Neural cell (in vitro differentiated cells): ENCODE measurements around the gene CFAP221. TPM values are rescaled to one million over a fixed set of nuclear protein-coding genes. Genes with fewer than 3 reads are reported as not detected.

ENCODE experiments used
- H2AFZ ChIP-seq: fragments of 200-600, 300-800 bp; sonication (generic), shearing (Covaris generic); 2 replicates; pipeline ENCODE4 v1.6.0; 2014; ENCODE audit warnings: low read depth, mild to moderate bottlenecking, antibody characterized with exemption, low read length, moderate library complexity
- H3F3A ChIP-seq: fragments of 200-600 bp; shearing (Covaris generic); 2 replicates; pipeline ENCODE4 v1.6.1; 2016; ENCODE audit warnings: mild to moderate bottlenecking, moderate library complexity, mixed read lengths, antibody characterized with exemption, low read length; ENCODE audit not compliant: insufficient read depth, poor library complexity, severe bottlenecking
- H3K27ac ChIP-seq: fragments of 200-600, 300-800 bp; sonication (generic), shearing (Covaris generic); 2 replicates; pipeline ENCODE4 v1.5.1; 2014; ENCODE audit warnings: mild to moderate bottlenecking, low read length, moderate library complexity
- H3K27me3 ChIP-seq: fragments of 300-800, 200-600 bp; sonication (generic), shearing (Covaris generic); 2 replicates; pipeline ENCODE4 v1.6.0; 2014; ENCODE audit warnings: mild to moderate bottlenecking, low read depth, low read length, moderate library complexity; ENCODE audit not compliant: insufficient read depth
- H3K36me3 ChIP-seq: fragments of 300-800, 200-600 bp; sonication (generic), shearing (Covaris generic); 2 replicates; pipeline ENCODE4 v1.5.1; 2014; ENCODE audit warnings: mild to moderate bottlenecking, antibody characterized with exemption, low read length, moderate library complexity; ENCODE audit not compliant: insufficient read depth
- H3K4me2 ChIP-seq: fragments of 300-800, 200-600 bp; sonication (generic), shearing (Covaris generic); 2 replicates; pipeline ENCODE4 v1.6.0; 2014; ENCODE audit warnings: mild to moderate bottlenecking, low read length
- H3K4me3 ChIP-seq: fragments of 300-800, 200-600 bp; sonication (generic), shearing (Covaris generic); 2 replicates; pipeline ENCODE4 v1.5.1; 2014; ENCODE audit warnings: mild to moderate bottlenecking, low read length, moderate library complexity
- H3K79me2 ChIP-seq: fragments of 200-600 bp; shearing (Covaris generic); replicated peaks from 2 replicates; pipeline ENCODE4 v1.6.0; 2014; ENCODE audit warnings: mild to moderate bottlenecking, low read length, moderate library complexity; ENCODE audit not compliant: insufficient read depth
- H3K9ac ChIP-seq: fragments of 300-800, 200-600 bp; sonication (generic), shearing (Covaris generic); 2 replicates; pipeline ENCODE4 v1.6.1; 2016; ENCODE audit warnings: mild to moderate bottlenecking, low read length, mixed read lengths
- H3K9me2 ChIP-seq: fragments of 200-600 bp; shearing (Covaris generic); 2 replicates; pipeline ENCODE4 v1.6.1; 2016; ENCODE audit warnings: mild to moderate bottlenecking, low read length, mixed read lengths; ENCODE audit not compliant: insufficient read depth
- H3K9me3 ChIP-seq: fragments of 200-600, 300-800 bp; sonication (generic), shearing (Covaris generic); 2 replicates; pipeline ENCODE4 v1.6.1; 2016; ENCODE audit warnings: mild to moderate bottlenecking, mixed run types, low read length, moderate library complexity, mixed read lengths
- H4K20me1 ChIP-seq: fragments of 200-600 bp; shearing (Covaris generic); 2 replicates; pipeline ENCODE4 v1.6.1; 2016; ENCODE audit warnings: mild to moderate bottlenecking, mixed run types; ENCODE audit not compliant: insufficient read depth
- EP300 ChIP-seq: fragments of 450-650 bp; conservative IDR thresholded peaks from 2 replicates; pipeline ENCODE4 v1.6.1; 2014; ENCODE audit warnings: antibody characterized with exemption, mild to moderate bottlenecking, moderate library complexity; ENCODE audit not compliant: poor library complexity, severe bottlenecking
- EZH2 ChIP-seq: fragments of 200-600, 300-800 bp; shearing (Covaris generic), sonication (generic); IDR thresholded peaks from 2 replicates; pipeline ENCODE4 v1.6.1; 2014; ENCODE audit warnings: antibody characterized with exemption, low read length, borderline replicate concordance, mild to moderate bottlenecking; ENCODE audit not compliant: insufficient read depth, poor library complexity, severe bottlenecking
- MXI1 ChIP-seq: fragments of 450-650 bp; conservative IDR thresholded peaks from 2 replicates; pipeline ENCODE4 v1.6.1; 2014; ENCODE audit warnings: antibody characterized with exemption, mild to moderate bottlenecking; ENCODE audit not compliant: poor library complexity, severe bottlenecking
- POLR2AphosphoS5 ChIP-seq: IDR thresholded peaks from 2 replicates; pipeline ENCODE4 v1.6.1; 2012
- RAD21 ChIP-seq: fragments of 450-650 bp; conservative IDR thresholded peaks from 2 replicates; pipeline ENCODE4 v1.6.1; 2014; ENCODE audit warnings: antibody characterized with exemption, mild to moderate bottlenecking, moderate library complexity
- SMC3 ChIP-seq: fragments of 450-650 bp; conservative IDR thresholded peaks from 2 replicates; pipeline ENCODE4 v1.6.1; 2014; ENCODE audit warnings: antibody characterized with exemption, mild to moderate bottlenecking, moderate library complexity; ENCODE audit not compliant: poor library complexity
- TAF1 ChIP-seq: IDR thresholded peaks from 2 replicates; pipeline ENCODE4 v1.6.1; 2012; ENCODE audit warnings: low read depth
- polyA plus RNA-seq: library from polyadenylated mRNA; depleted of rRNA; stranded (reverse); fragments of >200 nt; gene quantifications from 2 replicates; pipeline ENCODE4 v1.2.3, GENCODE V29; 2014
- TF ChIP-seq, protein P1 (sequence below): IDR thresholded peaks from 2 replicates; pipeline ENCODE4 v1.6.1; 2012; ENCODE audit warnings: borderline replicate concordance
- TF ChIP-seq, protein P2 (sequence below): fragments of 450-650 bp; IDR thresholded peaks from 2 replicates; pipeline ENCODE4 v1.5.1; 2014; ENCODE audit warnings: antibody characterized with exemption, mild to moderate bottlenecking, moderate library complexity; ENCODE audit not compliant: poor library complexity, severe bottlenecking

Gene CFAP221
- polyA plus RNA-seq, 1 donor from 2014 or later: 7.0 TPM

DNA sequence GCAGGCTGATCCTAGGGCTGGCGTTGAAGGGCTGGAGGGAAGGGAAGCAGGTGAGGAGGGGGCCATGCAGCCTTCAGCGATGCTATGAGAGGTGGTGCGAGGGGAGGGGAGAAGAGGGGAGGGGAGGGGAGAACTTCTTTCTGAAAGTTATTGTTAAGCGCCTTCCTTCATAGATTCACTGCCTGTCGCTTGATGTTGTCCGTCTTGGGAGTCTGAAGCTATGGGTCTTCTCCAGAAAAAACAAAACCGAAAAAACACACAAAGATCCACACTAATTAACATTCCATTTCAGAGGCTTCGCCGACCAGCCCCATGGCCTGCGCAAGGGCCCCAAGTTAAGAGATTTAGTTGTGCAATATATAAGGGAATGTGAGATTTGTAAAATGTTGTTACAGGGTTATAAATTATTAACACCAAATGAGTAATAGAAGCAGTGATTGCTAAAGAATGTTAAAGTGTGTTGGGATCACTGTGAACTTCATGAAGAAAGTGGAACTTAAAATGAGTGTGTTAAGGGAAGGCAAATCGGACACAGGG lies 758 bp downstream of the CFAP221 start:
- no peaks in the 10 kb centered on the region for H3K36me3 ChIP-seq
- no peaks in the 10 kb centered on the region for H3K9me3 ChIP-seq
- no peaks in the 10 kb centered on the region for H3F3A ChIP-seq
- H2AFZ ChIP-seq: peak overlapping the region; percentile 88
- H3K79me2 ChIP-seq: no peaks in the 10 kb centered on the region
- H3K4me2 ChIP-seq: peak overlapping the region; percentile 26
- H3K9me2 ChIP-seq: no peaks in the 10 kb centered on the region
- H3K9ac ChIP-seq: peak overlapping the region; percentile 78
- no peaks in the 10 kb centered on the region for H4K20me1 ChIP-seq
- no peak overlapping the region for H3K27ac ChIP-seq
- H3K27me3 ChIP-seq: no peaks in the 10 kb centered on the region
- peak overlapping the region; percentile 93 for H3K4me3 ChIP-seq
- TF ChIP-seq TAF1 (no peak), SMC3 (no peak), EZH2 (no peak), EP300 (no peak), POLR2AphosphoS5 (no peak), MXI1 (no peak), RAD21 (no peak)
- TF ChIP-seq, protein P1, sequence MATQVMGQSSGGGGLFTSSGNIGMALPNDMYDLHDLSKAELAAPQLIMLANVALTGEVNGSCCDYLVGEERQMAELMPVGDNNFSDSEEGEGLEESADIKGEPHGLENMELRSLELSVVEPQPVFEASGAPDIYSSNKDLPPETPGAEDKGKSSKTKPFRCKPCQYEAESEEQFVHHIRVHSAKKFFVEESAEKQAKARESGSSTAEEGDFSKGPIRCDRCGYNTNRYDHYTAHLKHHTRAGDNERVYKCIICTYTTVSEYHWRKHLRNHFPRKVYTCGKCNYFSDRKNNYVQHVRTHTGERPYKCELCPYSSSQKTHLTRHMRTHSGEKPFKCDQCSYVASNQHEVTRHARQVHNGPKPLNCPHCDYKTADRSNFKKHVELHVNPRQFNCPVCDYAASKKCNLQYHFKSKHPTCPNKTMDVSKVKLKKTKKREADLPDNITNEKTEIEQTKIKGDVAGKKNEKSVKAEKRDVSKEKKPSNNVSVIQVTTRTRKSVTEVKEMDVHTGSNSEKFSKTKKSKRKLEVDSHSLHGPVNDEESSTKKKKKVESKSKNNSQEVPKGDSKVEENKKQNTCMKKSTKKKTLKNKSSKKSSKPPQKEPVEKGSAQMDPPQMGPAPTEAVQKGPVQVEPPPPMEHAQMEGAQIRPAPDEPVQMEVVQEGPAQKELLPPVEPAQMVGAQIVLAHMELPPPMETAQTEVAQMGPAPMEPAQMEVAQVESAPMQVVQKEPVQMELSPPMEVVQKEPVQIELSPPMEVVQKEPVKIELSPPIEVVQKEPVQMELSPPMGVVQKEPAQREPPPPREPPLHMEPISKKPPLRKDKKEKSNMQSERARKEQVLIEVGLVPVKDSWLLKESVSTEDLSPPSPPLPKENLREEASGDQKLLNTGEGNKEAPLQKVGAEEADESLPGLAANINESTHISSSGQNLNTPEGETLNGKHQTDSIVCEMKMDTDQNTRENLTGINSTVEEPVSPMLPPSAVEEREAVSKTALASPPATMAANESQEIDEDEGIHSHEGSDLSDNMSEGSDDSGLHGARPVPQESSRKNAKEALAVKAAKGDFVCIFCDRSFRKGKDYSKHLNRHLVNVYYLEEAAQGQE: no peak
- TF ChIP-seq, protein P2, sequence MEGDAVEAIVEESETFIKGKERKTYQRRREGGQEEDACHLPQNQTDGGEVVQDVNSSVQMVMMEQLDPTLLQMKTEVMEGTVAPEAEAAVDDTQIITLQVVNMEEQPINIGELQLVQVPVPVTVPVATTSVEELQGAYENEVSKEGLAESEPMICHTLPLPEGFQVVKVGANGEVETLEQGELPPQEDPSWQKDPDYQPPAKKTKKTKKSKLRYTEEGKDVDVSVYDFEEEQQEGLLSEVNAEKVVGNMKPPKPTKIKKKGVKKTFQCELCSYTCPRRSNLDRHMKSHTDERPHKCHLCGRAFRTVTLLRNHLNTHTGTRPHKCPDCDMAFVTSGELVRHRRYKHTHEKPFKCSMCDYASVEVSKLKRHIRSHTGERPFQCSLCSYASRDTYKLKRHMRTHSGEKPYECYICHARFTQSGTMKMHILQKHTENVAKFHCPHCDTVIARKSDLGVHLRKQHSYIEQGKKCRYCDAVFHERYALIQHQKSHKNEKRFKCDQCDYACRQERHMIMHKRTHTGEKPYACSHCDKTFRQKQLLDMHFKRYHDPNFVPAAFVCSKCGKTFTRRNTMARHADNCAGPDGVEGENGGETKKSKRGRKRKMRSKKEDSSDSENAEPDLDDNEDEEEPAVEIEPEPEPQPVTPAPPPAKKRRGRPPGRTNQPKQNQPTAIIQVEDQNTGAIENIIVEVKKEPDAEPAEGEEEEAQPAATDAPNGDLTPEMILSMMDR: no peak

DNA sequence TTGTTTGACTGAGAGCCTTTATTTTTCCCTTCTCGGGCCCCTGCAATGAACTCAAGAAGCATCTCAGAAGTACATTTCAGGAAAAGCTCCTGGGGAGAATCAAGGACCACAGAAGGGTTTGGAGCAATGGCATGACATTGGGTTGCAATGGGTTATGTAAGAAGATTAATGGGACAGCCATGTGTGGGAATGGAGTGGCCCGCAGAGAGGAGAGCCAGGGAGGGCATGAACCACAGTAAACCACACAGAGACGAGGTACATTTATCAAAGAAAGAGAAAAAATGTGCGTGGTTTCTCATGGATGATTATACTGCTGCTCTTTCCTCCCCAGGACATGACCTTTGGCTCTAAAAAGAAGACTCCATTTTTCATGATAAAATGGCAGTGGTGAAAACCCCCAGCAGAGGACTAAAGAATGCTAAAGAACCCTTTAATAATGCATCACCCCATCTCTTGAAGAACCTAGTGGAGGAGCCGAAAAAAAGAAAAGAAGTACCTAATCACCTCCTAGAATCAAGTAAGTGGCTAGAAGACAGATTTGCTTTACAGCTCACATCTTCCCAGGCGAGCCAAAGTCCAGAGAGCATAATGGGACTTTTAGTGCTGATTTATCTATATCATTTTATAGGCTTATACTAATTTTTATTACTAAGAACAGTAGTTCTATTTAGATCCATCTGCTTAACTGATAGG lies 1.7 kb downstream of the CFAP221 start:
- Histone ChIP-seq H3K27me3 (no peaks in the 10 kb centered on the region), H3K4me3 (no peak overlapping the region), H3K79me2 (no peaks in the 10 kb centered on the region), H3F3A (no peaks in the 10 kb centered on the region), H3K36me3 (no peaks in the 10 kb centered on the region), H4K20me1 (no peaks in the 10 kb centered on the region), H3K9ac (no peak overlapping the region), H3K27ac (no peak overlapping the region), H2AFZ (no peak overlapping the region), H3K9me3 (no peaks in the 10 kb centered on the region), H3K4me2 (no peak overlapping the region), H3K9me2 (no peaks in the 10 kb centered on the region)
- TF ChIP-seq EZH2 (no peak), SMC3 (no peak), MXI1 (no peak), POLR2AphosphoS5 (no peak), TAF1 (no peak), EP300 (no peak), RAD21 (no peak)
- TF ChIP-seq, protein P2: no peak
- TF ChIP-seq, protein P1: no peak
